B cell (primary cell): ENCODE results near the gene MBD6.

Source experiments
- CTCF ChIP-seq: fragments of 200-600 bp; IDR thresholded peaks from one replicate; pipeline ENCODE4 v1.8.0; 2022; ENCODE audit warnings: antibody characterized with exemption, mild to moderate bottlenecking
- EZH2 ChIP-seq: IDR thresholded peaks from 2 replicates; pipeline ENCODE4 v1.6.1; 2012; ENCODE audit warnings: borderline replicate concordance, low read depth, mild to moderate bottlenecking, moderate library complexity, low read length; ENCODE audit not compliant: insufficient read depth, poor library complexity, severe bottlenecking

GRCh38 chr12:57535764-57536596, 13.4 kb downstream of the MBD6 start:
- TF ChIP-seq CTCF (no peak), EZH2 (no peak)
